H1 (cell line): ENCODE data around the gene ESD. TPM values are rescaled to one million over a fixed set of nuclear protein-coding genes. Genes with fewer than 3 reads are reported as not detected.

Source experiments
- CEBPB ChIP-seq: IDR thresholded peaks from 2 replicates; pipeline ENCODE4 v1.6.1; 2012; ENCODE audit warnings: low read depth, low read length
- GABPA ChIP-seq: IDR thresholded peaks from 2 replicates; pipeline ENCODE4 v1.6.1; 2011; ENCODE audit warnings: mild to moderate bottlenecking, low read length, moderate library complexity, borderline replicate concordance; ENCODE audit not compliant: insufficient read depth
- JUN ChIP-seq: IDR thresholded peaks from 2 replicates; pipeline ENCODE4 v1.6.1; 2011; ENCODE audit warnings: low read depth, mild to moderate bottlenecking, improper control_type of control experiment, low read length
- KDM4A ChIP-seq: IDR thresholded peaks from one replicate; pipeline ENCODE4 v1.7.1; 2012; ENCODE audit warnings: low read depth, mild to moderate bottlenecking, moderate library complexity, low read length, inconsistent platforms; ENCODE audit not compliant: severe bottlenecking
- ZNF274 ChIP-seq: IDR thresholded peaks from 2 replicates; pipeline ENCODE4 v1.7.0; 2012; ENCODE audit warnings: low read length, borderline replicate concordance; ENCODE audit errors: extremely low read depth
- polyA plus RNA-seq, 7 experiments: library from polyadenylated mRNA; depleted of rRNA in 3 of 7; stranded (reverse) in 5 of 7; unstranded in 2 of 7; fragments of >200 nt in 5 of 7; fragments of 200-250 nt in 2 of 7; gene quantifications; 1 replicate in 5 of 7; 2 replicates in 1 of 7; 4 replicates in 1 of 7; pipeline versions ENCODE4 v1.2.1 to v1.2.3, GENCODE V29; 2011 to 2013; ENCODE audit warnings: missing spikeins in 2 of 7, mixed read lengths in 2 of 7
- total RNA-seq: library from RNA; stranded (reverse); fragmentation: NEBNext Ultra II Directional; extraction: Animal tissue kit (Norgen Biotek cat#: 25700); gene quantifications from 2 replicates; pipeline ENCODE4 v1.2.1, GENCODE V29; 2021
- TF ChIP-seq, protein P1 (sequence below): IDR thresholded peaks from 2 replicates; pipeline ENCODE4 v1.6.1; 2012; ENCODE audit warnings: low read length, inconsistent platforms

Gene ESD
- total and polyA plus RNA-seq, 2 of the 8 experiments (the other 6 are each of a cell fraction or from before 2014, with no cell fraction given): 40.3 to 55.8 TPM

DNA sequence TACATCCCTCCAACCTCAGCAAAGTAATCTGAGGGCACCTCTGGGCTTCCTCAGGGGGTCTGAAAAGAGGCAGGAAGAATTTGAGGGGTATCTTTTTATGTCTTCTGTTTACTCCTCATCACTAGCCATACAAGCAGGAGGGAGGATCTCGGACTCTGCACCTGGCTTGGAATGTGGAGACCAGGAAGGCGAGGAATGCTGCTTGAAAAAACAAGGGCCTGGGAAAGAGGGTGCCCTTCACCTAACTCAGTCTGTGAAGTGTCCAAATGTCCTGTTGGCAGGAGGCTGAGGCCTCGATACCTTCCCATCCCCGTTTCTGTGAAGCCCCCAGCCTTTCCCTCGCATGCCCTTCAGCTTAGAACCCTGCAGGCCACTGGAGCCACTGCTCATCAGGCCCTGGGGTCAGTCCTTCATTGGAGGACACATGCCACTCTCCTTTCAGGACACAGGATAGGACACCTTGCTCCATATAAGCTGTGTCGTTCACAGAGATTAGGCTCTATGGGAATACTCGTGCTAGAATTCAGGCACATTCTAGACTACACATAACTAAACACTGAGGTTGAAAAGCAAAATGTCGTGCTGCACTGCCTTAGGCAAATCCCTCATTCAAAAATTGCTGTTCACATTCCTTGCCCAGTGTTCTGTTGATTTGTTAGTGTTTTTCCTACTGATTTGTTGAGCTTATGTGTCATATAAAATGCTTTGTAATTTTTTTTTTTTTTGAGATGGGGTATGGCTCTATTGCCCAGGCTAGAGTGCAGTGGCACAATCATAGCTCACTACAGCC lies 49.7 kb downstream of the ESD start (continued):
- TF ChIP-seq ZNF274: no peak
- TF ChIP-seq KDM4A: no peak
- no peak for TF ChIP-seq JUN
- TF ChIP-seq, protein P1, sequence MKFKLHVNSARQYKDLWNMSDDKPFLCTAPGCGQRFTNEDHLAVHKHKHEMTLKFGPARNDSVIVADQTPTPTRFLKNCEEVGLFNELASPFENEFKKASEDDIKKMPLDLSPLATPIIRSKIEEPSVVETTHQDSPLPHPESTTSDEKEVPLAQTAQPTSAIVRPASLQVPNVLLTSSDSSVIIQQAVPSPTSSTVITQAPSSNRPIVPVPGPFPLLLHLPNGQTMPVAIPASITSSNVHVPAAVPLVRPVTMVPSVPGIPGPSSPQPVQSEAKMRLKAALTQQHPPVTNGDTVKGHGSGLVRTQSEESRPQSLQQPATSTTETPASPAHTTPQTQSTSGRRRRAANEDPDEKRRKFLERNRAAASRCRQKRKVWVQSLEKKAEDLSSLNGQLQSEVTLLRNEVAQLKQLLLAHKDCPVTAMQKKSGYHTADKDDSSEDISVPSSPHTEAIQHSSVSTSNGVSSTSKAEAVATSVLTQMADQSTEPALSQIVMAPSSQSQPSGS: no peak
- no peak for TF ChIP-seq GABPA
- TF ChIP-seq CEBPB: no peak
